IMR-90 (cell line): ENCODE results near the gene SEC24D. TPM values are rescaled to one million over a fixed set of nuclear protein-coding genes. Genes with fewer than 3 reads are reported as not detected.

Experiments
- ATAC-seq: fragments of 200-7000 bp; cut with Tn5 transposase; 2 replicates; pipeline ENCODE4 v1.9.1; 2020; ENCODE audit warnings: low read depth, mild to moderate bottlenecking, moderate library complexity
- BruUV-seq: library from RNA; stranded (reverse); fragments of 400-500 nt; replicated peaks from 2 replicates; lab custom pipeline; 2021; lab: Mats Ljungman, UMichigan
- CTCF ChIA-PET: fragments of 300-600 bp; formaldehyde crosslinking; extraction: SDS; loops from one replicate; lab custom pipeline; 2021; ENCODE audit warnings: antibody characterized with exemption; lab: Yijun Ruan, JAX
- POLR2A ChIA-PET: fragments of 300-600 bp; sonication (Branson Sonifier 250); formaldehyde crosslinking; loops from one replicate; lab custom pipeline; 2022; ENCODE audit warnings: antibody characterized with exemption; ENCODE audit not compliant: unreplicated experiment; lab: Charles Lee
- DNase-seq: peaks from one replicate; pipeline ENCODE4 v3.0.0; 2013
- H2AFZ ChIP-seq: replicated peaks from 2 replicates; pipeline ENCODE3; 2013; ENCODE audit warnings: low read length, mild to moderate bottlenecking; ENCODE audit not compliant: poor library complexity
- H2AK5ac ChIP-seq: 2 replicates; pipeline ENCODE4 v1.6.1; 2013; ENCODE audit warnings: low read depth, low read length, inconsistent platforms
- H2AK9ac ChIP-seq: replicated peaks from 2 replicates; pipeline ENCODE3; 2013; ENCODE audit warnings: mild to moderate bottlenecking, low read depth, low read length, moderate library complexity; ENCODE audit not compliant: poor library complexity
- H2BK120ac ChIP-seq: 2 replicates; pipeline ENCODE4 v1.6.1; 2013; ENCODE audit warnings: low read depth, low read length, inconsistent platforms
- H2BK15ac ChIP-seq: 3 replicates; pipeline ENCODE4 v1.6.1; 2013; ENCODE audit warnings: low read depth, low read length, inconsistent platforms
- H2BK20ac ChIP-seq: 2 replicates; pipeline ENCODE4 v1.6.1; 2013; ENCODE audit warnings: low read depth, mild to moderate bottlenecking, inconsistent platforms, low read length, moderate library complexity
- H2BK5ac ChIP-seq: 2 replicates; pipeline ENCODE4 v1.6.1; 2013; ENCODE audit warnings: mild to moderate bottlenecking, low read depth, low read length, inconsistent platforms; ENCODE audit not compliant: poor library complexity, severe bottlenecking
- H3K14ac ChIP-seq: replicated peaks from 2 replicates; pipeline ENCODE4 v1.6.1; 2013; ENCODE audit warnings: low read depth, low read length, inconsistent platforms
- H3K18ac ChIP-seq: 2 replicates; pipeline ENCODE4 v1.6.1; 2013; ENCODE audit warnings: low read depth, low read length, control low read depth
- H3K23ac ChIP-seq: 2 replicates; pipeline ENCODE4 v1.6.1; 2013; ENCODE audit warnings: low read depth, low read length, inconsistent platforms
- H3K27ac ChIP-seq: 2 replicates; pipeline ENCODE4 v1.5.1; 2013; ENCODE audit warnings: mild to moderate bottlenecking, control low read depth, low read length; ENCODE audit not compliant: insufficient read depth
- H3K27me3 ChIP-seq: 2 replicates; pipeline ENCODE4 v1.6.1; 2013; ENCODE audit warnings: low read length; ENCODE audit not compliant: control insufficient read depth, insufficient read depth
- H3K36me3 ChIP-seq: 2 replicates; pipeline ENCODE4 v1.6.1; 2013; ENCODE audit warnings: low read length, mixed read lengths; ENCODE audit not compliant: control insufficient read depth, insufficient read depth
- H3K4ac ChIP-seq: 2 replicates; pipeline ENCODE4 v1.6.1; 2013; ENCODE audit warnings: low read depth, low read length, inconsistent platforms
- H3K4me1 ChIP-seq: 2 replicates; pipeline ENCODE4 v1.6.1; 2013; ENCODE audit warnings: low read length, mixed read lengths; ENCODE audit not compliant: control insufficient read depth, insufficient read depth
- H3K4me2 ChIP-seq: 2 replicates; pipeline ENCODE4 v1.6.1; 2013; ENCODE audit warnings: low read depth, mild to moderate bottlenecking, control low read depth, low read length, moderate library complexity
- H3K4me3 ChIP-seq: 2 replicates; pipeline ENCODE4 v1.5.1; 2013; ENCODE audit warnings: low read depth, mild to moderate bottlenecking, control low read depth, low read length, moderate library complexity; ENCODE audit not compliant: insufficient read depth
- H3K56ac ChIP-seq: 2 replicates; pipeline ENCODE4 v1.6.1; 2013; ENCODE audit warnings: low read length, inconsistent platforms; ENCODE audit not compliant: insufficient read depth; ENCODE audit errors: extremely low read depth
- H3K79me1 ChIP-seq, 2 experiments: 2 replicates each; pipeline ENCODE4 v1.6.1; 2013; ENCODE audit warnings: low read length in 2 of 2, inconsistent platforms in 1 of 2, low read depth in 1 of 2
- H3K9ac ChIP-seq: 2 replicates; pipeline ENCODE4 v1.6.1; 2013; ENCODE audit warnings: low read depth, low read length, control low read depth
- H3K9me1 ChIP-seq: 2 replicates; pipeline ENCODE4 v1.6.1; 2013; ENCODE audit warnings: low read length, inconsistent platforms; ENCODE audit not compliant: insufficient read depth
- H3K9me3 ChIP-seq: 2 replicates; pipeline ENCODE4 v1.6.1; 2013; ENCODE audit warnings: low read length; ENCODE audit not compliant: control insufficient read depth, insufficient read depth
- H4K20me1 ChIP-seq: 2 replicates; pipeline ENCODE4 v1.6.1; 2013; ENCODE audit warnings: low read length, inconsistent platforms; ENCODE audit not compliant: insufficient read depth
- H4K5ac ChIP-seq: 2 replicates; pipeline ENCODE4 v1.6.1; 2013; ENCODE audit warnings: mild to moderate bottlenecking, low read depth, low read length, control low read depth
- H4K8ac ChIP-seq, 2 experiments: 2 replicates each; pipeline ENCODE4 v1.6.1; 2013; ENCODE audit warnings: low read depth in 2 of 2, low read length in 2 of 2, control low read depth in 1 of 2, inconsistent platforms in 1 of 2
- H4K91ac ChIP-seq: 2 replicates; pipeline ENCODE4 v1.6.1; 2013; ENCODE audit warnings: low read depth, low read length, inconsistent platforms; ENCODE audit not compliant: insufficient read depth
- FOS ChIP-seq: fragments of 150-350 bp; IDR thresholded peaks from 2 replicates; pipeline ENCODE4 v1.6.1; 2016; ENCODE audit warnings: low read depth, low read length
- MAFK ChIP-seq: IDR thresholded peaks from 2 replicates; pipeline ENCODE4 v1.6.1; 2012; ENCODE audit warnings: low read depth, low read length, improper control_type of control experiment
- POLR2A ChIP-seq: IDR thresholded peaks from 2 replicates; pipeline ENCODE4 v1.6.1; 2012; ENCODE audit warnings: mild to moderate bottlenecking, low read depth, low read length
- RCOR1 ChIP-seq: IDR thresholded peaks from 2 replicates; pipeline ENCODE4 v1.6.1; 2012; ENCODE audit warnings: mild to moderate bottlenecking, low read length, improper control_type of control experiment; ENCODE audit not compliant: insufficient replicate concordance
- WGBS, 2 experiments: methylation state at CpG; one replicate each; pipeline versions ENCODE4 v1.1.5 to v1.1.7; 2013; ENCODE audit warnings: missing lambda C conversion rate in 2 of 2; ENCODE audit not compliant: insufficient read length in 1 of 2; ENCODE audit errors: extremely low coverage in 2 of 2; 5-methylcytosine and 5-hydroxymethylcytosine counted together
- dilution Hi-C: fragments of 300-500 bp; cut with HindIII; formaldehyde crosslinking; loops from one replicate; pipeline ENCODE4 v1.14.3; 2018; ENCODE audit warnings: low sequenced_read_pairs; ENCODE audit not compliant: unreplicated experiment
- in situ Hi-C: fragments of 300-500 bp; cut with MboI; formaldehyde crosslinking; loops from 3 replicates; pipeline ENCODE4 v1.14.3; 2019; ENCODE audit warnings: low sequenced_read_pairs, inconsistent platforms, mixed read lengths
- intact Hi-C: fragments of 100-400 bp; cut with micrococcal nuclease; formaldehyde crosslinking; loops from 2 replicates; pipeline ENCODE4 v1.10.0; 2022
- polyA plus RNA-seq, 3 experiments: library from polyadenylated mRNA; depleted of rRNA; stranded (reverse); fragments of >200 nt; gene quantifications; 2 replicates each; pipeline ENCODE4 v1.2.3, GENCODE V29; 2012; ENCODE audit warnings: low replicate concordance in 1 of 3
- total RNA-seq: library from RNA; depleted of rRNA; stranded (reverse); fragments of >200 nt; gene quantifications from 2 replicates; pipeline ENCODE4 v1.2.3, GENCODE V29; 2012
- TF ChIP-seq, protein P1 (sequence below): fragments of 150-350 bp; IDR thresholded peaks from 2 replicates; pipeline ENCODE4 v1.6.1; 2017; ENCODE audit warnings: mild to moderate bottlenecking, antibody characterized with exemption, low read length, low read depth
- TF ChIP-seq, protein P2 (sequence below): fragments of 150-350 bp; IDR thresholded peaks from 2 replicates; pipeline ENCODE4 v1.6.1; 2016; ENCODE audit warnings: low read depth, mild to moderate bottlenecking, low read length, moderate library complexity, borderline replicate concordance
- TF ChIP-seq, protein P3 (sequence below): conservative IDR thresholded peaks from 2 replicates; pipeline ENCODE4 v1.5.1; 2012; ENCODE audit warnings: mild to moderate bottlenecking, low read depth, low read length, improper control_type of control experiment

Gene SEC24D
- total and polyA plus RNA-seq, 2 of the 4 experiments (the other 2 are of a cell fraction) = 93.2 to 111 TPM

DNA sequence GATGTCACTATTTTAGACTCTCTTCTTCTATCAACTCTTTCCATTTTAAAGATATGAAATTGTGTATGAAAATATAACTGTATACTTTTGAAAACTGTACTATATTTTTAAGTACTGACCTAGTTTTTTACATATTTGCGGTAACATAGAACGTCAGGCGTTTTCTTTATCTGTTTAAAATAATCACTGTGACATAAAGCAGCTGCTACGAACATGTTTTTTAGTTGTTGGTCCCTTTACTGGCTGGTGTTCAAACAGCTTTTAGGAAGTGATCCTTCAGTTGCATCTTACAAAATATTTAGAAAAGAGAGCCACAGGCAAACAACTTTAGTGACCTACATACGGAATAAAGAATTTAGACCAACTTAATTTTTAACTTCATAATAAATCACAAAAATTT, 77.6 kb downstream of the SEC24D start:
- in situ Hi-C loops = no loop called here
- peak; percentile 27; the same call in 1 of the 2 replicates for ATAC-seq
- CTCF ChIA-PET = no interaction called here

More for the DNA sequence above, 77.6 kb downstream of the SEC24D start:
- H3K56ac ChIP-seq = no peak overlapping the region
- no peak overlapping the region for H4K8ac ChIP-seq
- H3K9me3 ChIP-seq = no peaks in the 10 kb centered on the region
- H3K9me1 ChIP-seq = peaks cover 23% of the 10 kb centered on the region
- H2AK5ac ChIP-seq = no peak overlapping the region
- no peak overlapping the region; the same call in 1 of the 2 replicates for H3K4me2 ChIP-seq
- peak; percentile 85 for DNase-seq
- WGBS, 2 experiments = no CpG with 5 or more reads among the region's 5 CpGs
- no TSS peak for BruUV-seq
- no peak overlapping the region for H3K18ac ChIP-seq
- POLR2A ChIA-PET = no interaction called here
- H3K23ac ChIP-seq = no peak overlapping the region
- H3K27me3 ChIP-seq = no peaks in the 10 kb centered on the region
- no peak overlapping the region for H3K9ac ChIP-seq
- TF ChIP-seq RCOR1 (no peak), FOS (no peak), POLR2A (no peak), MAFK (no peak)
- TF ChIP-seq, protein P1, sequence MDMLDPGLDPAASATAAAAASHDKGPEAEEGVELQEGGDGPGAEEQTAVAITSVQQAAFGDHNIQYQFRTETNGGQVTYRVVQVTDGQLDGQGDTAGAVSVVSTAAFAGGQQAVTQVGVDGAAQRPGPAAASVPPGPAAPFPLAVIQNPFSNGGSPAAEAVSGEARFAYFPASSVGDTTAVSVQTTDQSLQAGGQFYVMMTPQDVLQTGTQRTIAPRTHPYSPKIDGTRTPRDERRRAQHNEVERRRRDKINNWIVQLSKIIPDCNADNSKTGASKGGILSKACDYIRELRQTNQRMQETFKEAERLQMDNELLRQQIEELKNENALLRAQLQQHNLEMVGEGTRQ = no peak
- TF ChIP-seq, protein P2, sequence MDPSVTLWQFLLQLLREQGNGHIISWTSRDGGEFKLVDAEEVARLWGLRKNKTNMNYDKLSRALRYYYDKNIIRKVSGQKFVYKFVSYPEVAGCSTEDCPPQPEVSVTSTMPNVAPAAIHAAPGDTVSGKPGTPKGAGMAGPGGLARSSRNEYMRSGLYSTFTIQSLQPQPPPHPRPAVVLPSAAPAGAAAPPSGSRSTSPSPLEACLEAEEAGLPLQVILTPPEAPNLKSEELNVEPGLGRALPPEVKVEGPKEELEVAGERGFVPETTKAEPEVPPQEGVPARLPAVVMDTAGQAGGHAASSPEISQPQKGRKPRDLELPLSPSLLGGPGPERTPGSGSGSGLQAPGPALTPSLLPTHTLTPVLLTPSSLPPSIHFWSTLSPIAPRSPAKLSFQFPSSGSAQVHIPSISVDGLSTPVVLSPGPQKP = no peak
- TF ChIP-seq, protein P3, sequence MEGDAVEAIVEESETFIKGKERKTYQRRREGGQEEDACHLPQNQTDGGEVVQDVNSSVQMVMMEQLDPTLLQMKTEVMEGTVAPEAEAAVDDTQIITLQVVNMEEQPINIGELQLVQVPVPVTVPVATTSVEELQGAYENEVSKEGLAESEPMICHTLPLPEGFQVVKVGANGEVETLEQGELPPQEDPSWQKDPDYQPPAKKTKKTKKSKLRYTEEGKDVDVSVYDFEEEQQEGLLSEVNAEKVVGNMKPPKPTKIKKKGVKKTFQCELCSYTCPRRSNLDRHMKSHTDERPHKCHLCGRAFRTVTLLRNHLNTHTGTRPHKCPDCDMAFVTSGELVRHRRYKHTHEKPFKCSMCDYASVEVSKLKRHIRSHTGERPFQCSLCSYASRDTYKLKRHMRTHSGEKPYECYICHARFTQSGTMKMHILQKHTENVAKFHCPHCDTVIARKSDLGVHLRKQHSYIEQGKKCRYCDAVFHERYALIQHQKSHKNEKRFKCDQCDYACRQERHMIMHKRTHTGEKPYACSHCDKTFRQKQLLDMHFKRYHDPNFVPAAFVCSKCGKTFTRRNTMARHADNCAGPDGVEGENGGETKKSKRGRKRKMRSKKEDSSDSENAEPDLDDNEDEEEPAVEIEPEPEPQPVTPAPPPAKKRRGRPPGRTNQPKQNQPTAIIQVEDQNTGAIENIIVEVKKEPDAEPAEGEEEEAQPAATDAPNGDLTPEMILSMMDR = no peak
- peak overlapping the region; percentile 55; the same call in 1 of the 2 replicates for H3K27ac ChIP-seq
- dilution Hi-C loops (no loop called here), intact Hi-C loops (no loop called here)
- H2BK120ac ChIP-seq = no peak overlapping the region
- peaks cover 17% of the 10 kb centered on the region for H3K36me3 ChIP-seq
- no peak overlapping the region for H2AFZ ChIP-seq
- no peak overlapping the region for H2AK9ac ChIP-seq
- no peak overlapping the region for H2BK15ac ChIP-seq
- H4K20me1 ChIP-seq = peaks cover 34% of the 10 kb centered on the region
- H3K4me3 ChIP-seq = no peak overlapping the region
- peaks cover 36 to 62% of the 10 kb centered on the region in 2 experiments for H3K79me1 ChIP-seq
- peak overlapping the region; percentile 83 for H2BK5ac ChIP-seq
- peaks cover 27% of the 10 kb centered on the region for H3K4me1 ChIP-seq
- H3K4ac ChIP-seq = no peak overlapping the region
- H2BK20ac ChIP-seq = no peak overlapping the region
- no peak overlapping the region for H4K5ac ChIP-seq
- H3K14ac ChIP-seq = no peak overlapping the region
- H4K91ac ChIP-seq = no peak overlapping the region
